Tibial nerve (tissue), 4 donors: ENCODE results near the gene PTBP1. TPM values are rescaled to one million over a fixed set of nuclear protein-coding genes. Genes with fewer than 3 reads are reported as not detected.

Experiments used
- DNase-seq, 2 donors: peaks; one replicate each; pipeline ENCODE4 v3.0.0-alpha.2; 2019; ENCODE audit warnings: low spot score in 2 of 2
- H3K27ac ChIP-seq, 4 donors: fragments of 200-600 bp; sonication (generic) in 3 of 4; one replicate each; pipeline ENCODE4 v1.5.1; 2017 to 2019; ENCODE audit warnings: mild to moderate bottlenecking in 1 of 4
- H3K27me3 ChIP-seq, 2 donors: fragments of 200-600 bp; sonication (generic) in 1 of 2; one replicate each; pipeline versions ENCODE4 v1.5.1 to v1.6.0; 2017 to 2019
- H3K36me3 ChIP-seq, 3 donors: fragments of 200-600 bp; sonication (generic); one replicate each; pipeline ENCODE4 v1.5.1; 2018 to 2019
- H3K4me1 ChIP-seq, 4 donors: fragments of 200-600 bp; sonication (generic) in 3 of 4; one replicate each; pipeline ENCODE4 v1.5.1; 2017 to 2019
- H3K4me3 ChIP-seq, 4 donors: fragments of 200-600 bp; sonication (generic) in 3 of 4; one replicate each; pipeline ENCODE4 v1.5.1; 2017 to 2019; ENCODE audit warnings: mild to moderate bottlenecking in 1 of 4, moderate library complexity in 1 of 4
- H3K9me3 ChIP-seq, 4 donors: fragments of 200-600 bp; sonication (generic) in 3 of 4; one replicate each; pipeline ENCODE4 v1.5.1; 2017 to 2019
- EP300 ChIP-seq, 2 donors: sonication (generic); formaldehyde crosslinking; IDR thresholded peaks; one replicate each; pipeline ENCODE4 v1.6.1; 2017; ENCODE audit warnings: antibody characterized with exemption in 2 of 2, mild to moderate bottlenecking in 1 of 2
- POLR2A ChIP-seq, 2 donors: fragments of 450-650 bp; IDR thresholded peaks; one replicate each; pipeline ENCODE4 v1.6.1; 2017; ENCODE audit warnings: antibody characterized with exemption in 2 of 2, mild to moderate bottlenecking in 2 of 2, moderate library complexity in 2 of 2
- WGBS, 2 donors: methylation state at CpG; one replicate each; pipeline ENCODE4 v1.1.5; 2018; 5-methylcytosine and 5-hydroxymethylcytosine counted together
- total RNA-seq, 4 donors: library from RNA; depleted of rRNA; stranded (reverse); fragments of >200 nt; gene quantifications; one replicate each; pipeline ENCODE4 v1.1.0, GENCODE V29; 2016
- TF ChIP-seq, protein P1 (sequence below), 5 experiments: fragments of 200-600 bp in 3 of 5; fragments of 450-650 bp in 2 of 5; sonication (generic) in 3 of 5; IDR thresholded peaks; one replicate each; pipeline ENCODE4 v1.5.1; 2016 to 2019; ENCODE audit warnings: antibody characterized with exemption in 5 of 5, mild to moderate bottlenecking in 3 of 5, moderate library complexity in 2 of 5

PTBP1 gene
- total RNA-seq, 4 donors from 2014 or later = 118 to 205 (median 141) TPM

DNA sequence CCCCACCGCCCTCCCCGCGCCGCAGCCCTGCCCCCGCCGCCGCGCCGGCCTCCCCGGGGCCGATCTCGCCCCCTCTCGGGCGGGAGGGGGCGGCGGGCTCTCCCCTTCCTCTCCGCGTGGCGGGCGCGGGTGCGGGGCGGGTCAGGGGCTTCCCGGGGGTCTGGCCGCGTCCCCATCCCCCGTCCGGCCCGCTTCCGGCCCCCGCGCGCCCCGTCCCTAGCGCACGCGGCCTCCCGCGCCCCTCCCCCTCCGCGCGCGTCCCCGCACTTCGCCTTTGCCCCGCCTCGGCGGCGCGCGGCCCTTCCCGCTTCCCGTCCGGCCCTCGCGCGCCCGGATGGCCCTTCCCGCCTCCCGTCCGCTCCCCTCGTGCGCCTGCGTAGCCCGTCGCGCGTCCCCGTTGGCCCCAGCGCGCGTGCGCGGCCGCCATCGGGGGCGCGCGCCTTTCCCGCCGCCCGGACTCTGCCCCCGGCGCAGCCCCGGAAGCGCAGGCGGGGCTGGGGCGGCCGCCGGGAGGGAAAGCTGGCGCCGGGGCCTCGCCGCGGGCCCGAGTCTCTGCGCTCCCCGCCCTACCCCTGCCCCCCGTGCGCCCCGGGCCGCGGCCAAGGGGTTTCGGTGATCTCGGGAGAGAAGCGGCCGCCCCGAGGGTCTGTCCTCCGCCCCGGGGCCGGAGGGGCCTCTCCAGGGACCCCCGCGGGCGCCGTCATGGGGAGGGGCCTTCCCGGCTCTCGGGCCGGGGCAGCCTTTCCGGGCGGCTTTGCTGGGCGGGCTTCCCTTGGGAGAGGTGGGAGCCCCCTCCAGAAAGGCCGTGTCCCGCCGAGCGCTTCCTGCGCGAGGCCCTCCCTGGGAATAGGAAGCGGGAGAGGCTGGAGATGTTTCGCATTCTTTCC, 519 bp downstream of the PTBP1 start:
- Histone ChIP-seq H3K27ac (peak overlapping the region; percentile 95 to 100 (median 98)), H3K9me3 (no peaks in the 10 kb centered on the region), H3K27me3 (no peaks in the 10 kb centered on the region), H3K36me3 (peaks cover 0 to 10% (median 0%) of the 10 kb centered on the region in 3 donors), H3K4me3 (peak overlapping the region; percentile 91 to 96 (median 94)), H3K4me1 (peaks cover 9 to 62% (median 52%) of the 10 kb centered on the region in 4 donors)
- peak; percentile 69 to 80 for DNase-seq
- TF ChIP-seq EP300 (IDR thresholded peaks at IDR 0.05) = no peak
- TF ChIP-seq, protein P1, sequence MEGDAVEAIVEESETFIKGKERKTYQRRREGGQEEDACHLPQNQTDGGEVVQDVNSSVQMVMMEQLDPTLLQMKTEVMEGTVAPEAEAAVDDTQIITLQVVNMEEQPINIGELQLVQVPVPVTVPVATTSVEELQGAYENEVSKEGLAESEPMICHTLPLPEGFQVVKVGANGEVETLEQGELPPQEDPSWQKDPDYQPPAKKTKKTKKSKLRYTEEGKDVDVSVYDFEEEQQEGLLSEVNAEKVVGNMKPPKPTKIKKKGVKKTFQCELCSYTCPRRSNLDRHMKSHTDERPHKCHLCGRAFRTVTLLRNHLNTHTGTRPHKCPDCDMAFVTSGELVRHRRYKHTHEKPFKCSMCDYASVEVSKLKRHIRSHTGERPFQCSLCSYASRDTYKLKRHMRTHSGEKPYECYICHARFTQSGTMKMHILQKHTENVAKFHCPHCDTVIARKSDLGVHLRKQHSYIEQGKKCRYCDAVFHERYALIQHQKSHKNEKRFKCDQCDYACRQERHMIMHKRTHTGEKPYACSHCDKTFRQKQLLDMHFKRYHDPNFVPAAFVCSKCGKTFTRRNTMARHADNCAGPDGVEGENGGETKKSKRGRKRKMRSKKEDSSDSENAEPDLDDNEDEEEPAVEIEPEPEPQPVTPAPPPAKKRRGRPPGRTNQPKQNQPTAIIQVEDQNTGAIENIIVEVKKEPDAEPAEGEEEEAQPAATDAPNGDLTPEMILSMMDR (IDR thresholded peaks at IDR 0.05) = peak in 2 of 5 experiments; percentile 33 to 61
- 1% methylated on average over 55 to 57 of the region's 129 CpGs for WGBS, 2 donors

DNA sequence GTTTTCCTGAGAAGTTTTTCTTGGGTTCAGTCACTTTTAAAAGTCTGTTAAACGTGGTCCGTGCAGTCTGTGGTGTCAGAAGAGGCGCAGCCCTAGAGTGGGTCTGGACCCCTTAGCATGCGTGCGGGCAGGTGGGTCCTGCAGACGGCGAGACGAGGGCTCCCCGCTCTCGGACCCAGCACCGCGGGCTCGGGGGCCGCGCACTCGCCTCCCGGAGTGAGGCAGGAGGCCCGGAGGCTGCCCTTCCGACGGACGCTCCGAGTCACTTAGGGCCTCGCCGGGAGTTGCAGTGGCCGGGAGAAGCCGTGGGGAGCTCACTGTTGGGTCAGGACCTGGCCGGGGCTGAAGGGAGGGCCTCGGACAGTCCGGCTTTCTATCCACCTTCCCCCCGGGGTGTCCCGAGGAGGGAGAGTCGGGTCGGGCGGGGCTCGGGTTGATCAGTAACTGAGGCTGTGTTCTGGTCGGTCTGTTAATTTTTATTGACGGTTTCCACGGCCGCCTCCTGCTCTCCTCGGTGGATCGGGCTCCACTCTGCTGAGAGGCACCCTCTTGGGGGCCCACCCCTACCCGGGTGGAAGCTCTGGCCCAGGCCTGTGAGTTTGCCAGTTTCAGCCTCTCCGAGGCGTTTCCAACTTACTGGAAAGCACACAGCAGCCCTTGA, 1.3 kb downstream of the PTBP1 start:
- H3K4me1 ChIP-seq = peaks cover 9 to 70% (median 58%) of the 10 kb centered on the region in 4 donors
- H3K9me3 ChIP-seq = no peaks in the 10 kb centered on the region
- peak overlapping the region in 3 of 4 donors; percentile 95 to 100 (median 97) for H3K27ac ChIP-seq
- no peak for DNase-seq
- TF ChIP-seq, protein P1 (IDR thresholded peaks at IDR 0.05) = no peak
- no peak for TF ChIP-seq EP300 (IDR thresholded peaks at IDR 0.05)
- TF ChIP-seq POLR2A (IDR thresholded peaks at IDR 0.05) = no peak
- H3K27me3 ChIP-seq = no peaks in the 10 kb centered on the region
- 1% methylated on average over 30 to 43 of the region's 44 CpGs for WGBS, 2 donors
- H3K4me3 ChIP-seq = peak overlapping the region; percentile 91 to 96 (median 94)
- H3K36me3 ChIP-seq = peaks cover 0 to 15% (median 0%) of the 10 kb centered on the region in 3 donors

DNA sequence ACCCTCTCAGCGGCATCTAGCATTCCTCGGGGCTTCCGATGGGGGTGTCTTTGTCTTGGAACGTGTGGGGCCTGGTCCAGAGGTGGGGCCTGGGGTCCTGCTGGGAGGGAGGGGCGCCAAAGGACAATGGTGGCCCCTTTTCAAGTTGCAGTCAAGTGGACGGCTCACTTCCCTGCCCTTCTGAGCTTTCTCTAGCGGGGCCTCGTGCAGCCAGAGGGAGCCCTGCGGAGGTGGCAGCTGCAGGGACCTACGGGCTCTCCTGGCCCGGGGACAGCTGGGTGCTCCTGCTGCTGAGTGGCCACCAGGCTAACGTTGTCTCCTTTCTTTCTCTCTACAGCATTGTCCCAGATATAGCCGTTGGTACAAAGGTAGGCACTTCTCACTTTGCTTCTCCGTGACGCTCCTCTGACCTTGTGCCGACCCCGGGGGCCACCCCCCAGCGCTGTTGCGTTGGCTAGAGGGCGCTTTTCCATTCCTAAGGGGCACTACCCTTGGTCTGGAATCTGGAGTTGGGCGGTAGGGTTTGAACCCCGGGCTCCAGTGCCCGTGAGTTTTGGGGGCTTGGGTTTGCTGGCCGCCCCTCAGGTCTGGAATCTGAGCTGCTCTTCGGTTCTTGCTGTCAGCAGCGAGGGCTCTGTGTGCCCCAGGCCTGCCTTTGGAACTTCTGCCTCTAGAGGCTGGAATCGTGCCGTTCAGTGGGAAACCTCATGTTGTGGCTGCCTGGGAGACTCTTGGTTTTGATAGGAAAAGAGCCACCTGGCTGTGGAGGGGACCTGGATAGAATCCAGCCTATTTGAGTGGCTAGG, 2.0 kb downstream of the PTBP1 start:
- H3K27ac ChIP-seq = peak overlapping the region in 3 of 4 donors; percentile 95 to 100 (median 97)
- no peak for TF ChIP-seq EP300 (IDR thresholded peaks at IDR 0.05)
- TF ChIP-seq, protein P1 (IDR thresholded peaks at IDR 0.05) = peak in 2 of 5 experiments; percentile 12 to 14
- no peaks in the 10 kb centered on the region for H3K9me3 ChIP-seq
- no peak for DNase-seq
- peaks cover 0 to 23% (median 7%) of the 10 kb centered on the region in 3 donors for H3K36me3 ChIP-seq
- peak overlapping the region; percentile 91 to 96 (median 94) for H3K4me3 ChIP-seq
- H3K27me3 ChIP-seq = no peaks in the 10 kb centered on the region
- 4 to 11% methylated on average over 23 to 24 of the region's 28 CpGs for WGBS, 2 donors
- H3K4me1 ChIP-seq = peaks cover 9 to 76% (median 59%) of the 10 kb centered on the region in 4 donors

DNA sequence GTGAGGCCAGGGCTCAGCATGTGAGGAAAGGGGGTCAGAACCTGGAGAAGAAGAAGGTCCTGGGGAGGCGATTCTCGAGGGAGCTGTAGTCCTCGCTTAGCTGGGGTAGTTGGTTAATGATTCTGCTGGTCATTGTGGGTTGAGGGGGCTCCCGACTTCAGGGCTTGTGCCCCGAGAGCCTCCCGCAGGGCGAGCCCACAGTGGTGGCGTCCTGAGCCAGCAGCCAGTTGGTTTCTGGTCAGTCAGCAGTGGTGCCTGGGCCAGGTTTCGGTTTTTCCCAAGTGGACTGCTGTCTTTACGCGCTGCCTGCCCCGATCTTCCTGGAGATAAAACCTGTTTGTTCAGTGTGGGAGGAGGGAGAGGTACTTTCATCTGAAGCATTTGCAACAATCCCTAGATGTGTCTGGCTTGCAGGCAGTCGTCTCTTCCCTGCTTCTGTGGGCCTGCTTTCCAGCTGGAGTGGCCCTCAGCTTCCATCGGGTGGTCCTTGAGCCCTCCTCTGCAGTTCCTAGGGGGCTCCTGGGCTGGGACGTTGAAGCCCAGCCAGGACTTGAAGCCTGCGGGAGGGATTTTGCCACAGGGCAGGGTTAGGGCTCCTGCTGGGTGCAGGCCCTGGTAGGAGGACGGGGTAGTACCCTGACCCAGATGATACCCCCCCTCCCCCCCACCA, 3.2 kb downstream of the PTBP1 start:
- H3K4me1 ChIP-seq = peaks cover 9 to 79% (median 59%) of the 10 kb centered on the region in 4 donors
- peaks cover 6 to 35% (median 19%) of the 10 kb centered on the region in 3 donors for H3K36me3 ChIP-seq
- H3K27ac ChIP-seq = peak overlapping the region in 2 of 4 donors; percentile 59 to 97
- TF ChIP-seq, protein P1 (IDR thresholded peaks at IDR 0.05) = no peak
- TF ChIP-seq EP300 (IDR thresholded peaks at IDR 0.05) (no peak), POLR2A (IDR thresholded peaks at IDR 0.05) (no peak)
- H3K27me3 ChIP-seq = no peaks in the 10 kb centered on the region
- 39 to 47% methylated on average over 15 to 17 of the region's 17 CpGs for WGBS, 2 donors
- no peak for DNase-seq
- H3K4me3 ChIP-seq = peak overlapping the region in 1 of 4 donors; percentile 15
- H3K9me3 ChIP-seq = no peaks in the 10 kb centered on the region
